Endodermal cell (in vitro differentiated cells): ENCODE results near the gene DOK6. TPM values are rescaled to one million over a fixed set of nuclear protein-coding genes. Genes with fewer than 3 reads are reported as not detected.

Experiments
- DNase-seq: peaks from one replicate; pipeline ENCODE4 v3.0.0-alpha.2; 2017
- H3K27ac ChIP-seq: 2 replicates; pipeline ENCODE4 v1.5.1; 2013; ENCODE audit warnings: mild to moderate bottlenecking, low read depth, low read length, moderate library complexity
- H3K27me3 ChIP-seq: 2 replicates; pipeline ENCODE4 v1.6.1; 2013; ENCODE audit warnings: mild to moderate bottlenecking, low read length, moderate library complexity; ENCODE audit not compliant: insufficient read depth, control insufficient read depth, poor library complexity, severe bottlenecking
- H3K36me3 ChIP-seq: 2 replicates; pipeline ENCODE4 v1.7.0; 2013; ENCODE audit warnings: mild to moderate bottlenecking, low read length, moderate library complexity; ENCODE audit not compliant: control insufficient read depth, insufficient read depth
- H3K4me1 ChIP-seq: one replicate; pipeline ENCODE4 v1.7.0; 2013; ENCODE audit warnings: low read length; ENCODE audit not compliant: control insufficient read depth, insufficient read depth
- H3K4me3 ChIP-seq: 2 replicates; pipeline ENCODE4 v1.5.1; 2013; ENCODE audit warnings: mild to moderate bottlenecking, low read length, moderate library complexity
- H3K9ac ChIP-seq: 2 replicates; pipeline ENCODE4 v1.6.1; 2013; ENCODE audit warnings: mild to moderate bottlenecking, low read length, moderate library complexity; ENCODE audit not compliant: poor library complexity, severe bottlenecking; ENCODE audit errors: extremely low read depth
- H3K9me3 ChIP-seq: 2 replicates; pipeline ENCODE4 v1.6.1; 2013; ENCODE audit warnings: mild to moderate bottlenecking, low read length, moderate library complexity; ENCODE audit not compliant: control insufficient read depth
- H3K27ac Mint-ChIP-seq: 2 replicates; pipeline ENCODE4 v1.8.0; 2020; ENCODE audit warnings: mixed read lengths
- H3K27me3 Mint-ChIP-seq: 2 replicates; pipeline ENCODE4 v1.8.0; 2021; ENCODE audit warnings: mild to moderate bottlenecking, mixed read lengths; ENCODE audit not compliant: insufficient read depth
- H3K36me3 Mint-ChIP-seq: 2 replicates; pipeline ENCODE4 v1.8.0; 2020; ENCODE audit warnings: low read depth, mixed read lengths
- H3K4me1 Mint-ChIP-seq: 2 replicates; pipeline ENCODE4 v1.8.0; 2020; ENCODE audit warnings: mixed read lengths
- H3K4me3 Mint-ChIP-seq: 2 replicates; pipeline ENCODE4 v1.8.0; 2020; ENCODE audit warnings: mild to moderate bottlenecking, moderate library complexity, mixed read lengths
- H3K9me3 Mint-ChIP-seq: 2 replicates; pipeline ENCODE4 v1.8.0; 2020; ENCODE audit warnings: mild to moderate bottlenecking, mixed read lengths
- CTCF ChIP-seq: fragments of 200-600 bp; sonication (generic); conservative IDR thresholded peaks from 2 replicates; pipeline ENCODE4 v1.5.0; 2021; ENCODE audit warnings: antibody characterized with exemption, mild to moderate bottlenecking
- WGBS, 2 experiments: methylation state at CpG; one replicate each; pipeline versions ENCODE4 v1.1.5 to v1.1.7; 2013; ENCODE audit warnings: missing lambda C conversion rate in 2 of 2, mixed read lengths in 1 of 2; ENCODE audit not compliant: insufficient coverage in 1 of 2, insufficient read length in 1 of 2; 5-methylcytosine and 5-hydroxymethylcytosine counted together
- total RNA-seq, 2 donors: library from RNA; stranded (reverse); fragmentation: NEBNext Ultra II Directional in 1 of 2; extraction: Animal tissue kit (Norgen Biotek cat#: 25700) in 1 of 2; gene quantifications; 2 replicates in 1 of 2; 3 replicates in 1 of 2; pipeline ENCODE4 v1.2.1, GENCODE V29; 2021

Gene DOK6
- total RNA-seq, 2 donors from 2014 or later, result 5.7 to 5.9 TPM

- Histone ChIP-seq H3K4me1 (no peaks in the 10 kb centered on the region), H3K27ac (no peak overlapping the region), H3K27me3 (no peaks in the 10 kb centered on the region), H3K9me3 (no peaks in the 10 kb centered on the region), H3K9ac (no peak overlapping the region), H3K4me3 (no peak overlapping the region), H3K36me3 (no peaks in the 10 kb centered on the region)
- Mint-ChIP-seq H3K27ac (no peak overlapping the region), H3K9me3 (no peaks in the 10 kb centered on the region), H3K36me3 (no peaks in the 10 kb centered on the region), H3K4me1 (peaks cover 3% of the 10 kb centered on the region), H3K4me3 (no peak overlapping the region), H3K27me3 (no peaks in the 10 kb centered on the region)
- 73 to 93% methylated on average over 3 of the region's 3 CpGs for WGBS, 2 experiments
- no peak for TF ChIP-seq CTCF
- DNase-seq, result no peak
These were observed 230.6 kb downstream of the DOK6 start for GRCh38 chr18:69631281-69631680.

- Histone ChIP-seq H3K27ac (no peak overlapping the region), H3K36me3 (no peaks in the 10 kb centered on the region), H3K9me3 (no peaks in the 10 kb centered on the region), H3K4me1 (no peaks in the 10 kb centered on the region), H3K27me3 (no peaks in the 10 kb centered on the region), H3K9ac (no peak overlapping the region), H3K4me3 (no peak overlapping the region)
- H3K4me3 Mint-ChIP-seq, result no peak overlapping the region
- H3K4me1 Mint-ChIP-seq, result peaks cover 3% of the 10 kb centered on the region
- no peaks in the 10 kb centered on the region for H3K36me3 Mint-ChIP-seq
- DNase-seq, result no peak
- H3K9me3 Mint-ChIP-seq, result no peaks in the 10 kb centered on the region
- H3K27me3 Mint-ChIP-seq, result no peaks in the 10 kb centered on the region
- WGBS, 2 experiments, result 88% methylated on average over 1 of the region's 2 CpGs; no CpG with 5 or more reads in 1 of the 2 experiments
- TF ChIP-seq CTCF, result no peak
- H3K27ac Mint-ChIP-seq, result no peak overlapping the region
These were observed 234.8 kb downstream of the DOK6 start for GRCh38 chr18:69635482-69635881.

- Histone ChIP-seq H3K27me3 (no peaks in the 10 kb centered on the region), H3K27ac (no peak overlapping the region), H3K4me1 (no peaks in the 10 kb centered on the region), H3K9ac (no peak overlapping the region), H3K4me3 (no peak overlapping the region), H3K9me3 (no peaks in the 10 kb centered on the region), H3K36me3 (no peaks in the 10 kb centered on the region)
- Mint-ChIP-seq H3K4me1 (peaks cover 3% of the 10 kb centered on the region), H3K27ac (no peak overlapping the region), H3K36me3 (no peaks in the 10 kb centered on the region), H3K27me3 (no peaks in the 10 kb centered on the region), H3K4me3 (no peak overlapping the region), H3K9me3 (no peaks in the 10 kb centered on the region)
- TF ChIP-seq CTCF, result peak; percentile 78
- WGBS, 2 experiments, result 90 to 100% methylated on average over 2 to 6 of the region's 6 CpGs
- DNase-seq, result peak; percentile 73
These were observed 236.0 kb downstream of the DOK6 start for GRCh38 chr18:69636529-69637301.
